CD1c-positive myeloid dendritic cell (primary cell): ENCODE results near the gene TFRC.
"Not testable (repeated sequence)": the region's sequence is repeated elsewhere in the genome, so short reads cannot be mapped to it uniquely, and the experiment has no call there.

Experiments
- DNase-seq: peaks from one replicate; pipeline ENCODE4 v3.0.0-alpha.2; 2016; ENCODE audit errors: extremely low spot score

Gene TFRC

DNA sequence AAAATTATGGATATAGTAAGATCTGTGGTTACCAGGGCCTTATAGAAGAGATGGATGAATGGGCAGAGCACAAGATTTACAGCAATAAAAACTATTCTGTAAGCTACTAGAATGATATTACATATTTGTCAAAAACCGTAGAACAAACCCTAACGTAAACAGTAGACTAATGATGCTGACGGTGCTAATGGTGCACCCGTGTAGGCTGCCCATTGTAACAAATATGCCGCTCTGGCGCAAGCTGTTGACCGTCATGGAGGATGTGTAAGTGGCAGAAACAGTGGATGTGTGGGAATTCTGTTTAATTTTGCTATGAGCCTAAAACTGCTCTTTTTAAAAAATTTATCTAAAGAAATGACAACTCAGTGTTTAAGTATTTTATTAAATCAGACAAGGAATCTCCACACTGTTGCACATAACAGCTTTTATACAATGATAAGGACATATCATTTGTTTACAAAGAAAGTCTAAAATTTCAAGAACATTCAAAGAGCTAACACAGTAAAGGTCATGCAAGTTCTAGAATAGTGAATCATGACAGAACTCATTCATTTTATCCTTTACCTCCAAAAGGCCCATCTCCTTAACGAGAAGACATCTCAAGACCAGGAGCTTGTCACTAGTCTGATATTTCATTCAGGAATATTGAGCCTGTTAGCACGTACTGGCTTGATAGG lies 32.8 kb downstream of the TFRC start:
- DNase-seq, result no peak

DNA sequence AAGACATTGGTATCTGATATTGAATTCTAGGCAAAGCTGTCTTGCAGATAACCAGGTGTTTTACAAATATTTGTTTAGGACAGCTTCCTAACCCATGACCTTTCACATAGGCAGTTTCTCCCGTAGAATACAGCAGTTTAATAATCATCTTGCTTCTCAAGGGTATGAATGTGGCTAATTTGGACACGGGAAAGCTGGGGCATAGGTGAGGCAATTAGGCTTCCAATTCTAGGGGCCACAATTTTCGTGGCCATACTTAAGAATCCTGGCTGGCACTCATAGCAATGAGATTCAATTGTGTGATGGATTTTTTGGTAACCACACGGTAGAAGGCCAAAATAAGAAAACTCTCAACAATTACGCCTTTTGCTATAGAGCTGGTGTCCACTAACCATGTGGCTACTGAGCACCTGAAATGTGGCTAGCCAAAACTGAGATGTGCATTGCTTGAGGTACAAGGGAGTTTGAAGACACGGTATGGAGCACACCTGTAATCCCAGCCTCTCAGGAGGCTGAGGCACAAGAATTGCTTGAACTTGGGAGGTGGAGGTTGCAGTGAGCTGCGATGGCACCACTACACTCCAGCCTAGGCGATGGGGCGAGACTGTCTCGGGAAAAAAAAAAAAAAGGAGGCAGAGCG lies 34.4 kb downstream of the TFRC start:
- DNase-seq, result no peak

DNA sequence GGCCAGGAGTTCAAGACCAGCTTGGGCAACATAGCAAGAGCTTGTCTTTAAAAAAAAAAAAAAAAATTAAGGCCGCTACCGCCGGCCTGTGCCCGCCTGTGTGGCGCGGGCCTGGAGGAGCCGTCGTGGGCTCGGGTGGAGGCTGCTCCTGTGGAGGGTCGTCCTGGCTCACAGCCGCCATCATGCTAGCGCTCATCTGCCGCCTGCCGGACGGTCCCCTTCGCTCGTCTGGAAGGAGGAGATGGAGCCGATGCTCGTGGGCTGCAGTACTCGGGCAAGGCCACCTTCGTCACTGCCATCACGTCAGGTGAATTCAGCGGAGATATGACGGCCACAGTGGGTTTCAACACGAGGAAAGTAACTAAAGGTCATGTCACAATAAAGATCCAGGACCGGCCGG lies 37.4 kb downstream of the TFRC start:
- DNase-seq, result no peak

DNA sequence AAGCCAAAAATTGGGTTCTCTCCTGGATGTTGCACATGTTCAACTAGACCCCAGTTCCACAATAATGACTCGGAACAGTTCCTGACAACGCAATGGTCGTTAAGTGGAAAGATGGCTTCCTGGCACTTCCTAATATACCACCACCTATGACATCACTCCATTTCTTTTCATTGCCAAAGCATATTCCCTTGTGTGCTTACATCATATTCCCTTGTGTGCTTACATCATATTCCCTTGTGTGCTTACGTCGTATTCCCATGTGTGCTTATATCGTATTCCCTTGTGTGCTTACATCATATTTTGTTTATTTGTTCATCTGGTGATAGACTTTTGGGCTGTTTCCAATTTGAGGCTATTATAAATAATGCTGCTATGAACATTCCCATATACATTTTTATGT lies 39.2 kb downstream of the TFRC start:
- DNase-seq, result no peak

DNA sequence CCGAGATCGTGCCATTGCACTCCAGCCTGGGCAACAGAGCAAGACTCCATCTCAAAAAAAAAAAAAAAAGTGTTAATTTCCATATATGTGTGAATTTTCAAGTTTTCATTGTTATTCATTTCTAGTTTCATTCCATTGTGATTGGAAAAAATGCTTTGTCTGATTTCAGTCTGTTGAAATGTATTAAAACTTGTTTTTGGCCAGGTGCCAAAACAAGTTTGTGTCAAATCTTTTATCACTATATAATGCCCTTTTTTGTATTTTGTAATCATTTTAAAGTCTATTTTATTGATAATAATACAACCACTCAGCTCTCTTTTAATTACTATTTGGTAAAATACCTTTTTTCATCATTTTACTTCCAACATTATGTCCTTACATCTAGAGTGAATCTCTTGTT lies 42.5 kb downstream of the TFRC start:
- DNase-seq, result no peak

DNA sequence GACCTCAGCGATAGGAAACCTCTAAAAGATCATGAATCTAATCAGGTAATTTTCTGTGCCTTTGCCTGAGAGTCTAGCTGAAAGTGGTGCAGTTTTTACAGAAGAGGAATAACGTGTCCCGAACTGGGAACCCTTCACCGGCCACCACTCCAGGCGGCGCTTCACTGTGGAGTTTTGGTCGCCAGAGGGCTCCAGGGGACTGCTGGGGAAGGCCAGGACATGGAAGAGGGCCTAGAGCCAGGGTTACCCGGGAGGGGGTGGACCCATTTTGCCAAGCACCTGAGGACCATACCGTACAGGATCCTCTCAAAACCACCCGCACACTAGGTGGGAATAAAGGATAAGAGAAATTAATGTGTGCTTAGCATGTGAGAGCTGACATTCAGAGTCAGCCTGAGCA lies 55.8 kb downstream of the TFRC start:
- DNase-seq, result not testable (repeated sequence)

DNA sequence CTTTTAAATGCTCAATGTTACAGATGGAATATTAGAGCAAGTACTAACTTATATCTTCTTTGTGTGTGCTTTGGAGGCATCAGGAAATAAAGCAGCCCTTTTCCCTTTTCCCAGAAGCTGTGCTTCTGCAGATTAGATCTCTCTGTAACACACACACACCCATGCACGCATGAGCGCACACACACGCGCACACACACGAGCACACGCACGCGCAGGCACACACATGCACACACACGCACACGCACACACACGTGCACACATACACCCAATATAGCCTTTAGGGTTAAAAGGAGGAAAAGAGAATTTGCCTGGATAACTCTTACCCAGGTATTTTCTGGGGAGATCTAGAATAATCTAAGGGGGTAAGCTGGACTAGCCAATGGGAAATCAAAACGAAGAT lies 56.9 kb downstream of the TFRC start:
- no peak for DNase-seq

DNA sequence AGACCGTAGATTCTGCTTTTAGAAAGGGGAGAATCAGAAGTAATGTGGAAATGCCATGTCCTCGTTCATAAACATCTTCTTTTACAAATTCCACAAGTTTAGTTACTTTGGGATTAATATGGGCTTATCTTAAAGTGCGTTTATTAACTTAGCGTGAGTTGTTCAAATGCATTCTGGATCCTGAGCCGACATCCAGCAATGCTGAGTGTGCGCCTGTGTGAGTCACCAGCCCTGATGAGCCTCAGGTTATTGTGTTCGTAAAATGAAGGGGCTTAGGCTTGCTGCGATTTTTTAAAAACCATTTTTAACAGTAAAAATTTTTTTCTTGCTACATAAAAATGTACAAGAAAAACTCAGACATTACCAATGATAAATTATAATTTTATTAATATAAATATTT lies 57.9 kb downstream of the TFRC start:
- no peak for DNase-seq

DNA sequence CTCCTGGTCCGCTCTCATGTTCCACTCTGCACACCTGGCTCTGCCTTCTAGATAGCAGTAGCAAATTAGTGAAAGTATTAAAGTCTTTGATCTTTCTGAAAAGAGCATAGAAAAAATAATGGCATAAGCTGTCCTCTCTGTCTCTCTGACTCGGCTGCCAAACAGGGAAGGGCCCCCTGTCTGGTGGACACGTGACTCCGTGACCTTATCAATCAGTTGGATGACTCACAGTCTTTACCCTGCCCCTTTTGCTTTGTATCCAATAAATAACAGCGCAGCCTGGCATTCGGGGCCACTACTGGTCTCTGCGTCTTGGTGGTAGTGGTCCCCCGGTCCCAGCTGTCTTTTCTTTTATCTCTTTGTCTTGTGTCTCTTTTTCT lies 59.4 kb downstream of the TFRC start:
- not testable (repeated sequence) for DNase-seq

DNA sequence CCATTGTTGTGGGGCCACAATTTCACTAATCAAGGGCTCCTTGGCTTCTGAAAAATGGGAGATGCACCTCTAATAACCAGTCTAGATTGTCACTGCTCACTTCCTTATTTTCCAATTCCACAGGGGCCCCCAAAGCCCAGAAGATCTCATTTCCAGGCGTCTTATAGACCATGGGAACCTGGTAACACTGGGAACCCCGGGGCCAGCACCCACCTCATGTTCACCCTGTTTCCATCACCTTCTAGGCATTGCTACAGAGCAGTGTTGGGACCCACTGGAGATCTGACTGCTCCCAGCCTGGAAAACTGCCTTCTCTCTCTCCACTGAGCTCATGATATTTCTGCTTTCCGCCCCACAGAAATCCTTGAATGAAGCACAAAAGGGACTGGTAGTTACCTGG lies 61.5 kb downstream of the TFRC start:
- no peak for DNase-seq

DNA sequence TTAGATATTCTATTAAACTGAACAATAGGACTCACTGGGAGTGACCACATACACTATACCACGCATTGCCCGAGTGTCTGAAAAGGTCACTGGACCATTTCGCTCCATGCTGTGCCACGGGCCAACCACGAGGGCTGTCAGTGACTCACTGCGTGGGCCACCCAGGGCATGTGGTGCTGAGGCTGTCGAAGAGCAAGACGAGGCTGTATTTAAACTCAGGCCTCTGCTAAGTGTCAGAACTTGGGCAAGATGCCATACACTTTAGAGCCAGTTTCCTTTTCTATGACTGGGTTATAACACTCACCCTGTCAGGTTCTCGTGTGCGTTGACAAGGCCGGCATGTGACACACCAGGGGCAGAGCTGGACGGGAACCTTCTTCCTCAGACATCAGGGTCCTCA lies 62.3 kb downstream of the TFRC start:
- peak; percentile 53 for DNase-seq

DNA sequence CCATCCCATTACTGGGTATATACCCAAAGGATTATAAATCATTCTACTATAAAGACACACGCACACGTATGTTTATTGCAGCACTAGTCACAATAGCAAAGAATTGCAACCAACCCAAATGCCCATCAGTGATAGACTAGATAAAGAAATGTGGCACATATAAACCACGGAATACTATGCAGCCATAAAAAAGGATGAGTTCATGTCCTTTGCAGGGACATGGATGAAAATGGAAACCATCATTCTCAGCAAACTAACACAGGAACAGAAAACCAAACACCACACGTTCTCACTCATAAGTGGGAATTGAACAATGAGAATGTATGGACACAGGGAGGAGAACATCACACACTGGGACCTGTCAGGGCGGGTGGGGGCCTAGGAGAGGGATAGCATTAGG lies 63.7 kb downstream of the TFRC start:
- not testable (repeated sequence) for DNase-seq

DNA sequence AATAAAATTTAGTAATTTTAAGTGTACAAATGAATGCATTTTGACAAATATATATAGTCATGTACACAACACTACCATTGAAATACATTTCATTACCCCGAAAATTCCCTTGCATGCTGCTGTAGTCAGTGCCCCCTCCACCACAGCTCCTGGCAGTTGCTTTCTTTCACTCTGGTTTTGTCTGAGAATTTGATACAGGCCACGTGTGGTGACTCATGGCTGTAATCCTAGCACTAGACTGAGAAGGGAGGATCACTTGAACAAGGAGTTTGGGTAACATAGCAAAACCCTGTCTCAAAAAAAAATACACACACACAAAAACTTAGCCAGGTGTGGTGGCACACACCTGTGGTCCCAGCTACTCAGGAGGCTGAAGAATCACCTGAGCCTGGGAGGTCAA lies 65.4 kb downstream of the TFRC start:
- no peak for DNase-seq

DNA sequence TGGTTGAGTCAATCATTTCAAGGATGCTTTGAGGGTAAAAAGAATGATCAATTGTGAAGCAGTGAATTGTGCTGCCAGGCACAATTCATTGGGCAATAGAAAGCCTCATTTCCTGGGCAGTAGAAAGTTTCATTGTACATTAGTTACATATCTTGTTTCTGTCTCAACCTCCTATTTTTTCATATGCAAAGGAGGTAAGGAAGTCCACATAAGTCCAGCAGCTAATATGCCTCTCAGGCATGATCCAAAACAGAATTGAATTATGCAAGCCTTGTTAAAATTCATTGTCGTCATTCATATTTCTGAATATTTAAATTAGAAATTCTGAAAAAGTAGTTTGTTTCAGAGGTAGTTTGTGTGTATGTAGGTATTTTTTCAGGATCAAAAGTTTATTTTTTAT lies 65.8 kb downstream of the TFRC start:
- DNase-seq, result no peak

DNA sequence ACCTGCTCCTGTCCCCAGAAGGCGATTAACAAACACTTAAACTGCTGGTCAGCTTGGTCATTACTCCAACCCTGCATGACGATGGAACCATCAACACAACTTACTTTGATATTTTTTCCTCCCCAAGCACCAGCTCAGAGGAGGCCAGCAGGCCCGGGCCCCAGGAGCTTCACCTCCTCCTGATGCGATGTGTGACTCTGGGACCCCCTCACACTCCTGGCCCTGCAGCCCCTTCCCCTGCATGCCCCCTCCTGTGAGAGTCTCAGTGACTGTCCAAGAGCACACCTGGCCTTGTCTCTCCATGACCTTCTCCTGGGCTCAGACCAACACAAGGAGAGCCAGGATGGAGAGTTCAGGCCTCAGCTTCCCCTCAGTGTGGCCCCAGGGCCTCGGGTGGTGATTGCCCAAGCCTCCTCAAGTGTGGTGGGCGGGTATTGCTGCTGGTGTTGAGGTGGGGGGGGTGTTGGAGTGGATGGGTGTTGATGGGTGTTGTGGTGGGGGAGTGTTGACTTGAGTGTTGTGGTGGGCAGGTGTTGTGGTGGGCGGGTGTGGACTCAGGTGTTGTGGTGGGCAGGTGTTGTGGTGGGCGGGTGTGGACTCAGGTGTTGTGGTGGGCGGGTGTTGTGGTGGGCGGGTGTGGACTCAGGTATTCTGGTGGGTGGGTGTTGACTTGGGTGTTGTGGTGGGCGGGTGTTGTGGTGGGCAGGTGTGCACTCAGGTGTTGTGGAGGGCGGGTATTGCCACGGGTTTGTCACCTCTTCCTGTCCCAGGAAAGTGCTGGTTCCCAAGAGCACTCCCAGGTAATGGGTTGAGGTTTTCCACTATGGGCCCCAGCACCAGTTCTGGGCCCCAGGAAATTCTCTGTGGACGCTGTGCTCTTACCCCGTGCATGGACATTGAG lies 68.1 kb downstream of the TFRC start:
- DNase-seq, result no peak

DNA sequence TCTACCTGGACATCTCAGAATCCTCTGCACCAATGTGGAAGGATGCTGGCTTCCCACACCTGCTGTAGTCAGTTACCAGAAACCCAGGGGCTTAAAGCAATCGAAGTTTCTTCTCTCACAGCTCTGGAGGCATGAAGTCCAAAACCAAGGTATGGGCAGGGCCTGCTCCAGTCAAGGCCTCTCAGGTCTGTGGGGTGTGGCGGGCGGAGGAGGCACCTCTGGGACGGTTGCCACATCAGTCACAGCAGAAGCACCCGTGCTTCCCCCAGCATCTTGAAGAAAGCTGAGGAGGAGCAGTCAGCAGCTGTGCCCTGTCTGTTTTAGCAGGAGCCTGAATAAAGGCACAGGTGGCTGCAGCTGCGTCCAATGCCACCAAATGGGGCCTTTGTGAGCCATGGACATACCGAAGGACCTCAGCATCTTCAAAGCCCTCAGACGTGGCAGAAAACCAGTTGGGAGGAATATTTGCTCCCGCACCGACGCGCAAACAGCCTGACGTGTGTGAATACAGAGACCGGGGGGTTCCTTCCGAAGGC lies 68.9 kb downstream of the TFRC start:
- DNase-seq, result no peak

DNA sequence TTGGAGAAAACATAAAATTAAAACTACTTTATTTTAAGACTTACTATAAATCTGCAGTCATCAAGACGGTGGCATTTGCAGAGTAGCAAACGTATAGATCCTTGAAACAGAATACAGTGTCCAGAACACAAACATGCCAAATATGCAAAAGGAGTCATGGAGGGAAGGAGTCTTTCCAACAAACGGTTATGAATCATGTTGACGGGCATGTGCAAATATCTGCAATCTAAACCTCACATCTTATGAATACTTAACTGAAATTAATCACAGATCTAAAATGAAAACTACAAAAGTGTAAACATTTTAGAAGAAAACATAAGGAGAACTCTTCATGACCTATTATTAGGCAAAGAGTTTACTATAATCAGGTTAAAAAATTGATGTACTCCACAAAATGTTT lies 69.4 kb downstream of the TFRC start:
- no peak for DNase-seq

DNA sequence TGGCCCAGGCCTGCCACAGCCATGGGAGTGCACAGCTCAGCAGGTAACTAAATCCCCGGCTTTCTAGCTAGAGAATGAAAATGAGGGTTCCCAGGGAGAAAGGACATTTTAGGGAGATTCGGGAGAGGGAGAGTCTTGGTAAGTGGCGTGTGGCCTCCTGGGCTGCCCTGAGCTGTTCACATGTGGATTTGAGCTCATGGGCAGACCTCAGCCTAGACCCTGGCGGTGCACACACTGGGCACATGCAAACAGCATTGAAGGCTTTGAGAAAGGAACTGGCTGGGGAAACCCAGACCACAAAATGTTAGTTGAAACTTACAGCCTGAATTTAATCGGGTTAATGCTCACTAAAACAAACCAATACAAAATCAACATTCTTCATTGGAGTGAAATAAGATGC lies 72.4 kb downstream of the TFRC start:
- DNase-seq, result no peak

DNA sequence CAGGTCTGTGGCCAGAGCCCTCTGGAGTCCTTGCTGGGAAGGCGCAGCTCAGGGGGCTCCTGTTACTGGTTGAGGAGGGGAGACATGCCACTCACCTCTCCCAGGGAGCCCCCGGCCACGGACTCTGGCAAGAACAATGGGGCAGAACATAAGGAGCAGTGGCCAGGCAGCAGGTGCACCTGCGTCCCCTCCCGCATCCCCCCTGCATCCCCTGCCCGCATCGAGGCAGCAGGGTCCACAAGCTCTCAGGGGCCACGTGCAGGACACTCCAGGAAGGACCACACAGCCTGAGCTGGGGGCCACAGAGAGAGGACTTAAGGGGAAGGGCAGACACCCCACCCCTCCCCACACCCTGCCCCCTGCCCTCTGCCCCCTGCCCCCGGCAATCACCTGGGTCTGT lies 73.0 kb downstream of the TFRC start:
- DNase-seq, result no peak

DNA sequence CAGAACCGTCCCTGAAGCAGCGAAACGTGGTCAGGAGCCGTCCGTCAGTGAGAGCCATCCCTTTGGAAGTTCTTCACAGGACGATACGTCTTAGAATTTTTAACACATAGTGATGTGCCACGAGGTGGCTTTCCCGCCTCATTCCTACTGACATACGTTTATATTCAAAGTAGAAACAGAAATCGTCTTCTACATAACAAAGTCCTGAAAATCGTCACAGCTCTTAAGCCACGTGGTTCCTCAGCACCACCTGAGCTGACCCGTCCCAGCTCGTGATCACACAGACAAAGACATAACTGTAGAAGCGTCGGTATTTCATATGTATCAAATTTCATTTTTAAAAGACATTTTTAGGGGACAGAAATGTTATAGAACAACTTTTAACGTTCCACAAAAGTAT lies 73.5 kb downstream of the TFRC start:
- DNase-seq, result no peak

DNA sequence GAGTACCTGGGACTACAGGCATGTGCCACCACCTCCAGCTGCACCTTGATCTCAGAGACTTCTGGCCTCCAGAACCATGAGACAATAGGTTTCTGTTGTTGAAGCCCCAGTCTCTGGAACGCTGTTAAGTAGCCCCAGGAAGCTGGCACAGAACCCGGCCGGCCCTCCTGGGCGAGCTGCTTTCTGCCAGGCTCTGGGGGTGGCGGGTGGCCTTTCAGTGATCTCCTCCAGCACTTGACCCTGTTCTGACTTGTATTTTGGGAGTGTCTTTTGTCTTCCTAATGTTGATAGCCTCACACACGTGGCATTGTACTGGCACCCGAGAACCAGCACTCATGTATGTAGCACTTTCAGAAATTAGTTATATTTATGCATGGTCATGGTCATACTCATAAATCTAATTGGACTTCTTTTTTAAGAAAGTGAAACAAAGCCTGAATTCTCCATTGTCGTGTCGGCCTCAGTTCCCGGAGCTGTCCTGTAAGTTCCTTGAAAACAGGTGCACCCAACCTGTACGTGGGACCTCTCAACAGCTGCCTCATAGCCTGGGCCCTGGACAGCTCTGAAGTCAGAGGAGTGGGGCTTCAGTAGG lies 74.0 kb downstream of the TFRC start:
- no peak for DNase-seq

DNA sequence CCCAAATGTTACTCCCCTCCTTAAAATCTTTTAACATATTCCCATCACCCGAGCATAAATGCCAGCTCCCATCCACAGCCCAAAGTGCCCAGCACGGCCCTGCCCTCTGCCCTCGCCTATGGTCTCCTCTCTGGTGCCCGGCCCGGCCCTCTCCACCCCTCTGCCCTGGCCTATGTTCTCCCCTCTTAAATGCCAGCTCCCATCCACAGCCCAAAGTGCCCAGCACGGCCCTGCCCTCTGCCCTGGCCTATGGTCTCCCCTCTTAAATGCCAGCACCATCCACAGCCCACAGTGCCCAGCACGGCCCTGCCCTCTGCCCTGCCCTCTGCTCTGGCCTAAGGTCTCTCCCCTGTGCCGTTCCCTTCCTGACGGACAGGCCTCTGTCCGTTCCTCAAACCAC lies 76.6 kb downstream of the TFRC start:
- not testable (repeated sequence) for DNase-seq
